Urothelium cell line (cell line): Measurements from ENCODE around the gene HDAC8.
A peak's percentile ranks its signal among the peaks of the same experiment; 100 is the strongest.
"Not testable (repeated sequence)": the region's sequence is repeated elsewhere in the genome, so short reads cannot be mapped to it uniquely, and the experiment has no call there.

ENCODE experiments used
- DNase-seq: peaks from one replicate; pipeline ENCODE4 v3.0.0; 2011; ENCODE audit warnings: low spot score, mixed read lengths
- FAIRE-seq: peaks from 2 replicates; lab custom pipeline; 2011; peaks lifted over from hg19 to GRCh38; lab: Jason Lieb, UNC

The HDAC8 gene

GRCh38 chrX:72340041-72340440, 232.6 kb downstream of the HDAC8 start:
- DNase-seq = no peak
- FAIRE-seq = no peak

GRCh38 chrX:72330131-72330530, 242.5 kb downstream of the HDAC8 start:
- DNase-seq (no peak), FAIRE-seq (no peak)

DNA sequence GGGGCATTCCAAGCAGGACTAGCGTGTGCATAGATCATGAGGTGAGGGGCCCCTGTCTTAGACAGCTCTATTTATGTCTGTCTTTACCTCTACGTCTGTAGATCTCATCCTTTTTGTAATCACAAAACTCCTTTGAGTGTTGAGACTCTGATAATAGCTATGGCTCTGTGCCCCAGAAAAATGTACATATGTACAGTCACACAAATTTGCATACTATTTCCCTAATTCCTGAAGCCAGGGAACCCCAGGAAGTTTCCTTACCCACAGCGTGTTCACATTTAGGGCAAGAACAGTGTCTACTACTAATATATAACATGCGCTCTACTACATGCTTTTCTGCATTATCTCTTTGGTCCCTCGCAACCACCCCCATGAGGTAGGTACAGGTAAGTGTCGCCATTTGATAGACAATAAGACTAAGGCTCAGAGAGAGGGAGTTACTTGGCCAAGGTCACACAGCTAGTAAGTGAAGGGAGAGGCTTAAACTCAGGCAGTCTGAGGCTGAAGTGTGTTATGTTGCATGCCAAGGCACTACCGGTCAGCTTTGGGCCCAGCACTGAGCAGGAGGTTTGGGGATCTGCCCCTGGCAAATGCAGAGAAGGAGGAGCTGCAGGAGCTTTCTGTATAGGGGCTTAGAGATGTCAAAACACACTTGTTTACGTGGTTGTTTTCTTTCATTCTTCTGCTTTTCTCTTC, 245.9 kb downstream of the HDAC8 start:
- DNase-seq (no peak), FAIRE-seq (no peak)

DNA sequence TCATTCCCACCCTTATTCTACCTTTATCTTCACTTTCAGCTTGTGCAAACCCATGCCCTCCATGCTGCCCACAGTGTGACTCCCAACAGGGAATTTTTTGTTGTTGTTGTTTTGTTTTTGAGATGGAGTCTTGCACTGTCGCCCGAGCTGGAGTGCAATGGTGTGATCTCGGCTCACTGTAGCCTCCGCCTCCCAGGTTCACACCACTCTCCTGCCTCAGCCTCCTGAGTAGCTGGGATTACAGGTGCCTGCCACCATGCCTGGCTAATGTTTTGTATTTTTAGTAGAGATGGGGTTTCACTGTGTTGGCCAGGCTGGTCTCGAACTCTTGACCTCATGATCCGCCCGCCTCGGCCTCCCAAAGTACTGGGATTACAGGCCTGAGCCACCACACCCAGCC, 253.0 kb downstream of the HDAC8 start:
- not testable (repeated sequence) for DNase-seq, FAIRE-seq

GRCh38 chrX:72317139-72317538, 255.5 kb downstream of the HDAC8 start:
- DNase-seq (no peak), FAIRE-seq (no peak)

- DNase-seq (no peak), FAIRE-seq (no peak)
Measured at GRCh38 chrX:72316408-72317110, 256.1 kb downstream of the HDAC8 start.

GRCh38 chrX:72314881-72315280, 257.8 kb downstream of the HDAC8 start:
- FAIRE-seq (no peak), DNase-seq (no peak)

DNA sequence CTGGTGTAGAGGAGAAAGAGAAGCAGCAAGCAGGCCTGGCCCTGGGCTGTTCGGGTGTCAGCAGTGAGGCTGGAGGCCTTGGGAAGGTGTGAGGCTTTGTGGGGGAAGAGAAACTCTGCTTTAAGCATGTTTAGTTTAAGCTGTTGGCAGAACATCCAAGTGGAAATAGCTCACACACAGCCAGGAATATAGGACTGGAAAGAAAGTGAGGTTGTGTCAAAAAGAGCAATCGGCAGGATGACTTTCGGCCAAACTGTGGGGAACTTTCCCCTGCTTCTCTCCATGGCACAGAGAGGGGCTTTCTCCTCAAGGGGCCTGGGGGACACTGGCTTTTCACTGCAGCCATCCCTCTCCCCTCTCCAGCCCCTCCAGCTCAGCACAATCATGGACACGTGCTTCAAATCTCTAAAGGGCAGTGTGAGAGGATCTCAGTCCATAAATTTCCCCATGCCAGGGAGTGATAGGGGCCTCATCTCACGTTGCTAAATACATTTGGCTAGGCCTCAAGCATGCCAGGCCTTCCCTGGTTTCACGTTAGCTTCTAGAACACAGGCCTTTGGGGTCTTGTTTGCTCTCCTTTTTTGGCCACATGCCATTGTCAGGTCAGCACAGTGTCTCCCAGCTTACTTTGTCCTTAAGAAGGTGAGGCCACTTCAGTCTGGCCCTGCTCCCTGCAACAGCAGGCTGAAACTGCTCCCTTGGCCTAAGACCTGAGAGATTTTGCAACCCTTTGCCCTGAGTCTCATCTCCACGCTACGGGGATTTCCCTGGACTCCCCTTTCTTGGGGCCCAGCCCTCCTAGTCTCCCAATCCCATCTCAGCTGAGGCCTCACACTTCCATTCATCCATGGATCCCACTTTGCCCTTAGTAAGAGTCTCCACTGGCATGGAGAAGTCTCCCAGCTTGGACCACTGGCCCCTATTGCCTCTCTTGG, 258.7 kb downstream of the HDAC8 start:
- DNase-seq (no peak), FAIRE-seq (no peak)

GRCh38 chrX:72312311-72312940, 260.2 kb downstream of the HDAC8 start:
- FAIRE-seq (no peak), DNase-seq (no peak)

GRCh38 chrX:72309297-72310071, 263.2 kb downstream of the HDAC8 start:
- no peak for FAIRE-seq
- DNase-seq = no peak

DNA sequence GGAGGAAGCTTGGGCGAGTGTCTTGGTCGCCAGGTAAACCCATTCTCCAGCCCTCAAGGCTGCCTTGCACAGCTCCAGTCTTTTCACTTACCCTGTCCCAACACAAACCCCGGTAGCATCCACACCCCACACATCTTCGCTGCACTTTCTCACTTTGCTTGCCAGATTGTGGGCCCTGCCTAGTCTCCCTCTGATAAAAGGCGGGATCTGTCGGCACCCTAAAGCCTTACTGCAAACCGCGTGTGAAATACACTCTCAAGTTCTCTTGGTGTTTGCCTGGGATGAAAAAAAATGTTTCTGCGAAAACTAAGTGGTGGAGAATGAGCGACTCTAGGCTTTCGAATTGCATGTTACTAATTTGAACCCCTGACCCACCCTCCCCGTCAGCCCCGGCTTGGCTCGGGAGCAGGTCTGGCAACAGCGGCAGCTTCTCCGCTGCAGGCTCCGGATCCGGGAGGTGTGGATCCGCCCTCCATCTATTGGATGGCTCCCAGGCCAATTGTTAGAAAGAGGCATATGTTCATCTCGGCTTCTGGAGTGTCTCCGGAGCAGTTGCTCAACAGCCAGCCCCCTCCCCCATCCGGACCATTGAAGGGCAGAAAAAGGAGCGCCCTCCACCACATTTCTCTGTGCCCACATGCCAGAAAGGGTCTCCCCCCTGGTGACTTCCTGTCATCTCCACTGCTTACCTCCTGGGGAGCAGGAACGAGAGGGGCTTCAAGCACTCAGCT, 263.9 kb downstream of the HDAC8 start:
- FAIRE-seq (no peak), DNase-seq (peak; percentile 72)

GRCh38 chrX:72308209-72308565, 264.5 kb downstream of the HDAC8 start:
- no peak for FAIRE-seq
- DNase-seq = no peak

- no peak for FAIRE-seq
- no peak for DNase-seq
Measured at GRCh38 chrX:72307646-72308051, 265.0 kb downstream of the HDAC8 start.

DNA sequence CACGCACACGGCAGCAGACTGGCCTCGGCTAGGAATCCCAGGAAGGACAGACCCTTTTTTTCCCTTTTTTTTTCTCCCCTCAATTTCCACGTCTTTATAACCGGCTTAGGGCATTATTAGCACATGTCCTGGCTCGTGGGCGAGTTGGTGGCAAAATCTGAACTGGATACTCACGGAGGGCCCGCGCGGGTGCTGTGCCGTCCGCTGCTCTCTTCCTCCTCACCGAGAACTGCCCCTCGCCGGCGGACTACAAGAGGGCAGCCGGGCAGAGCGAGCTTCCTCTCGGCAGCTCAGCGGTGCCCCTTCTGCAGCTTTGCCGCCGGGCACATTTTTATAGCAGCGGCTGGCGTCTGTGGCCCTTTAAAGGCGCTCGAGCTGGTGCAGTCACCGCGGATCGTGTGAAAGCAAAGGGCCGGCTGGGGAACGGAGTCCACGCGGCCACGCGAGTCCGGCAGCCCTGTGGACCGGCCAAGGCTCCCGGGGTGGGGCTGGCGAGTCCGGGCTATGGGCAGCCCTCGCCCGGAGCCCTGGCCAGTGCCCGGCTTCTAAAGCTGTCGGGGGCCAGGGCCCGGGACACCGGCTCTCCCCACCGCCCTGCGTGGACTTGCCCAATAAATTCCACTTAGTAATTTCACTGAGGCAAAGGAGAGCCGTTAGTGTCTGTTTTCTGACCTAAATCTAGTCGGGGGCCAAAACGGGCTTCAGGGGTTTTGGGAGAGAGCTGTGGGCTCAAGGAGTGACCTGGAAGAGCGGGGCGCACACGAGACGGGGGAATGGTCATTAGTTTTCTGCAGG, 265.6 kb downstream of the HDAC8 start:
- FAIRE-seq (no peak), DNase-seq (peak; percentile 70)

DNA sequence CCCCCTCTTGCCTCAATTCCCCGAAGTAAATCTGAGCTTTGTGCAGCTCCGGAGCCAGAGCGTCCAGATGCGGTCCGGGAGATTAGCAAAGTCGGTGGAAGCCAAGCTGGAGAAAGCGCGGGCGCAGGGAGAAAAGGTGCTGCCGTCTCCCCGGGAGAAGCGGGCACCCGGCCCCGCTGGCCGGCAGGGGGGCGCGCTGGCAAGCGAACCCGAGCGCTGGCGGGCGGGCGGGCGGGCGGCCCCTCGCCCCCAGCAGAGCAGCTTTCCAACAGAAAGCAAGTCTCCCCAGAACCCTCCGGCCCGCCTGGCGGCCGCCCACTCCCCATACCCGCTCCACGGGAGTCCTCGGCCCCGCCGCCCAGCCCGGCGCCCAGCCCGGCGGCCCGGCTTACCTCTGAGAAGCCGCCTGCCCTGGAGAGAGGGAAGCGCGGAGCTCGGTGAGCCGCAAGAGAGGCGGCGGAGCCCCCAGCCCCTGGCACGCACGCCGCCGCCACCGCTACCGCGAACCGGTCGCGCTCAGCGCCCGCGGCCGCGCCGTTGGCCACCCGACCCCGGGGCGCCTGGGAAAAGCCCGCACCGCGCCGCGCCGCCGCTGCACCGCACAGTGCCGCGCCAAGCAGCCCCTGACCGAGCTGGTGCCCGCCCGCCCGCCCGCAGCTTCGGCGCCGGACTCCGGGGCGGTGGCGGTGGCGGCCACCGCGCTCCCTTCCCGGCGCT, 266.4 kb downstream of the HDAC8 start:
- peak; percentile 39 for DNase-seq
- FAIRE-seq = no peak

DNA sequence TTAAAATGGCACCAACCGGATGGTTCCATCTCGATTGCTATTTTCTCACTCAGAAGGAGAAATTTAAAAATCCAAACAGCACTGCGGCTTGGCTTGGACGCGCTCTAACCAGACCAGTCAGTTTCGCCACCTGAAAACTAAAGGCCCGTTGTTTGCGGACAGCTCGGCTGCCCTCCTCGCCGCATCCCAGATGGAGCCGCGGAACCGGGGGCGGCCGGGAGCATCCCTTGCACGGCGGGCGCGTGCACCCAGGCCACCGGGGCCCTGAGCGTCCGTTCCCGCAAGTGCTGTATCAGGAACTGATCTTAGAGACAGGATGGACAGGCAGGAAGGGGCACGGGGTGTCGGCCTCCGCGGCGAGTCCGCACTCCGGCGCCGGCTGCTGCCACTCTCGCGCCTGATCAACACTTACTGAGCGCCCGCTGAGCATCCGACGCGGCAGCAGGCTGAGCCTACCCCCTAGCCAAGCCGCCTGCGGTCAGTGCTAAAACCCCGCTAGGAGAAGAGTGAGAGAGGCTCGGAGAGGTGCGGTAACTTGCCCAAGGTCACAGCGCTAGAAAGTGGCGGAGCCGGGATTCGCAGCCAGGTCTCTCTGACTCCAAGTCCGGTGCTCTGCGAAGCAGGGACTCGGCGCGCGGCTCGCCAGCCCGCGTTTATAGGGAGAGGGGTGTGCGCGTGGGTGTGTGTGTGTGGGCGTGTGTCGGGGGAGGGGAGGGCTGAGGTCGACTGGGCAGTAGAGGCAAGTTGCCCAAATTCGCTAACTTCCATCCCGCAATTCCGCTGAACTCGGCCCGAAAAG, 267.2 kb downstream of the HDAC8 start, which contains the start of gene CITED1:
TSS of gene CITED1 (minus strand) at position 629 of the 799 bp plus-strand sequence. CDS start 3,045 bp downstream, outside the sequence.
- FAIRE-seq (no peak), DNase-seq (peak; percentile 20)

- FAIRE-seq = no peak
- DNase-seq = no peak
Measured at GRCh38 chrX:72304877-72305276, 267.8 kb downstream of the HDAC8 start.
